ENCODE data around the gene MTHFR. TPM values are rescaled to one million over a fixed set of nuclear protein-coding genes. Genes with fewer than 3 reads are reported as not detected.
A peak's percentile ranks its signal among the peaks of the same experiment; 100 is the strongest.

The MTHFR gene
- total and polyA plus RNA-seq, 2 donors from 2014 or later: 10.6 to 65.5 TPM

GRCh38 chr1:11836955-11837766, 31.4 kb upstream of the MTHFR start:
- no peaks in the 10 kb centered on the region for H3K4me1 ChIP-seq (ENCODE audit: control insufficient read depth in 2 of 3, insufficient read depth in 2 of 3, low read depth in 1 of 3, low read length in 3 of 3)
- no peak for TF ChIP-seq CTCF (IDR thresholded peaks at IDR 0.05; ENCODE audit: borderline replicate concordance, extremely low read depth, insufficient read depth)
- no peak overlapping the region for H3K27ac ChIP-seq (ENCODE audit: low read depth in 2 of 2, low read length in 2 of 2)
- intact Hi-C loops (cut with DNase I): loop anchor here (5.0 kb wide), 1 partner anchor 55 kb away; no protein-coding TSS in a partner anchor
- H3K9me3 ChIP-seq (ENCODE audit: control insufficient read depth in 2 of 3, insufficient read depth in 1 of 3, low read length in 3 of 3): no peaks in the 10 kb centered on the region
- H3K4me3 ChIP-seq (ENCODE audit: low read length in 3 of 3): no peak overlapping the region
- DNase-seq: peak in 1 of 5 donors; percentile 62
- peaks cover 18 to 76% (median 67%) of the 10 kb centered on the region in 3 donors for H3K36me3 ChIP-seq (ENCODE audit: control insufficient read depth in 2 of 3, insufficient read depth in 3 of 3, low read length in 3 of 3)
- H3K9ac ChIP-seq (ENCODE audit: low read length in 3 of 3): no peak overlapping the region
- no peak for FAIRE-seq
- H3K27me3 ChIP-seq (ENCODE audit: control insufficient read depth, insufficient read depth, low read length): no peaks in the 10 kb centered on the region

DNA sequence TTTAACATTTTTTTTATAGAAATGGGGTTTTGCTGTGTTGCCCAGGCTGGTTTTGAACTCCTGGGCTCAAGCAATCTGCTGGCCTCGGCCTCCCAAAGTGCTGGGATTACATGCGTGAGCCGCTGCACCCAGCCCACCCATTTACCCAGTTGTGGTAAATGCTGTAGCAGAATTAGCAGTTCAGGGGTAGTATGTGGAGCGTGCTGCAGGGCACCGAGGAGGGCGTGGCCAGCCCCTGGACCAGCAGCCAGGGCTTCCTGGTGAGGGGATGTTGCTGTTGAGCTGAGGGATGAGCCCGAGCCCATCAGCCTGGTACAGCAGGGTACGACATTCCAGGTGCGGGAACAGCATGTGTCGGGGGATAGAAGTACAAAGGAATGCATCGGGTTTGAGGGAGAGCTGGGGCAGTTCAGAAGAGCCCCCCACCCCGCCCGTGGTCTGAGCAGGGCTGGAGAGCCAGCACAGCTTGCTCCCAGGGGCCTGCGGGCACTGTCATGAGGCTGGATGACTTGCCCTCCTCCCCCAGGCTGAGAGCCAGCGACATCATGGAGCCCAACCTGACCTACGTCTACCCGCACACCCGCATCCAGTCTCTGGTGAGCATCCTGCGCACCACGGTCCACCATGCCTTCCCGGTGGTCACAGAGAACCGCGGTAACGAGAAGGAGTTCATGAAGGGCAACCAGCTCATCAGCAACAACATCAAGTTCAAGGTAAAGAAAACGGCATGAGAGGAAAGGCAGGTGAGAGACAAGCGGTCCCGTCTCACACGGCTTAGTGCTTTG, 29.9 kb upstream of the MTHFR start:
- DNase-seq (peak in 1 of 5 donors; percentile 56), FAIRE-seq (no peak)
- Histone ChIP-seq H3K9ac (ENCODE audit: low read length in 3 of 3) (no peak overlapping the region), H3K9me3 (ENCODE audit: control insufficient read depth in 2 of 3, insufficient read depth in 1 of 3, low read length in 3 of 3) (no peaks in the 10 kb centered on the region), H3K4me1 (ENCODE audit: control insufficient read depth in 2 of 3, insufficient read depth in 2 of 3, low read depth in 1 of 3, low read length in 3 of 3) (no peaks in the 10 kb centered on the region), H3K27me3 (ENCODE audit: control insufficient read depth, insufficient read depth, low read length) (no peaks in the 10 kb centered on the region), H3K36me3 (ENCODE audit: control insufficient read depth in 2 of 3, insufficient read depth in 3 of 3, low read length in 3 of 3) (peaks cover 15 to 63% (median 55%) of the 10 kb centered on the region in 3 donors), H3K27ac (ENCODE audit: low read depth in 2 of 2, low read length in 2 of 2) (no peak overlapping the region), H3K4me3 (ENCODE audit: low read length in 3 of 3) (no peak overlapping the region)
- intact Hi-C loops (cut with DNase I): loop anchor here (5.0 kb wide), 1 partner anchor 57 kb away; no protein-coding TSS in a partner anchor
- no peak for TF ChIP-seq CTCF (IDR thresholded peaks at IDR 0.05; ENCODE audit: borderline replicate concordance, extremely low read depth, insufficient read depth)

- Histone ChIP-seq H3K27me3 (ENCODE audit: control insufficient read depth, insufficient read depth, low read length) (no peaks in the 10 kb centered on the region), H3K4me3 (ENCODE audit: low read length in 3 of 3) (no peak overlapping the region), H3K4me1 (ENCODE audit: control insufficient read depth in 2 of 3, insufficient read depth in 2 of 3, low read depth in 1 of 3, low read length in 3 of 3) (no peaks in the 10 kb centered on the region), H3K36me3 (ENCODE audit: control insufficient read depth in 2 of 3, insufficient read depth in 3 of 3, low read length in 3 of 3) (peaks cover 11 to 62% (median 53%) of the 10 kb centered on the region in 3 donors), H3K27ac (ENCODE audit: low read depth in 2 of 2, low read length in 2 of 2) (no peak overlapping the region), H3K9ac (ENCODE audit: low read length in 3 of 3) (no peak overlapping the region), H3K9me3 (ENCODE audit: control insufficient read depth in 2 of 3, insufficient read depth in 1 of 3, low read length in 3 of 3) (no peaks in the 10 kb centered on the region)
- DNase-seq (no peak), FAIRE-seq (no peak)
- no peak for TF ChIP-seq CTCF (IDR thresholded peaks at IDR 0.05; ENCODE audit: borderline replicate concordance, extremely low read depth, insufficient read depth)
- intact Hi-C loops (cut with DNase I): no loop called here
These were observed 28.1 kb upstream of the MTHFR start for GRCh38 chr1:11833900-11834299.

All from kidney (tissue), 14 donors.